Suprapubic skin (tissue), 4 donors: ENCODE results near the gene DPYSL3. TPM values are rescaled to one million over a fixed set of nuclear protein-coding genes. Genes with fewer than 3 reads are reported as not detected.
"Not testable (repeated sequence)": the region's sequence is repeated elsewhere in the genome, so short reads cannot be mapped to it uniquely, and the experiment has no call there.

Source experiments
- DNase-seq, 2 donors: peaks; one replicate each; pipeline ENCODE4 v3.0.0-alpha.2; 2019; ENCODE audit warnings: low spot score in 2 of 2
- H3K27ac ChIP-seq: fragments of 200-600 bp; sonication (generic); one replicate; pipeline ENCODE4 v1.5.1; 2019
- H3K27me3 ChIP-seq: fragments of 200-600 bp; sonication (generic); one replicate; pipeline ENCODE4 v1.5.1; 2019
- H3K36me3 ChIP-seq: fragments of 200-600 bp; sonication (generic); one replicate; pipeline ENCODE4 v1.5.1; 2019
- H3K4me1 ChIP-seq: fragments of 200-600 bp; sonication (generic); one replicate; pipeline ENCODE4 v1.5.1; 2019
- H3K4me3 ChIP-seq: fragments of 200-600 bp; sonication (generic); one replicate; pipeline ENCODE4 v1.5.1; 2019; ENCODE audit warnings: mild to moderate bottlenecking
- H3K9me3 ChIP-seq: fragments of 200-600 bp; sonication (generic); one replicate; pipeline ENCODE4 v1.5.1; 2019
- EP300 ChIP-seq: sonication (generic); formaldehyde crosslinking; IDR thresholded peaks from one replicate; pipeline ENCODE4 v1.6.1; 2017; ENCODE audit warnings: antibody characterized with exemption
- POLR2A ChIP-seq, 2 donors: fragments of 450-650 bp; IDR thresholded peaks; one replicate each; pipeline ENCODE4 v1.6.1; 2017; ENCODE audit warnings: antibody characterized with exemption in 2 of 2, mild to moderate bottlenecking in 2 of 2, moderate library complexity in 2 of 2
- POLR2AphosphoS5 ChIP-seq, 3 donors: sonication (generic); formaldehyde crosslinking; IDR thresholded peaks; one replicate each; pipeline ENCODE4 v1.6.1; 2017; ENCODE audit warnings: antibody characterized with exemption in 3 of 3
- WGBS: methylation state at CpG from one replicate; pipeline ENCODE4 v1.1.5; 2018; 5-methylcytosine and 5-hydroxymethylcytosine counted together
- total RNA-seq, 4 donors: library from RNA; depleted of rRNA; stranded (reverse); fragments of >200 nt; gene quantifications; one replicate each; pipeline ENCODE4 v1.1.0, GENCODE V29; 2016
- TF ChIP-seq, protein P1 (sequence below), 2 donors: fragments of 200-600 bp in 1 of 2; fragments of 450-650 bp in 1 of 2; sonication (generic) in 1 of 2; IDR thresholded peaks; one replicate each; pipeline ENCODE4 v1.5.1; 2016 to 2019; ENCODE audit warnings: antibody characterized with exemption in 2 of 2, mild to moderate bottlenecking in 1 of 2, moderate library complexity in 1 of 2

Gene DPYSL3
- total RNA-seq, 4 donors from 2014 or later: 12.0 to 22.2 (median 16.6) TPM

DNA sequence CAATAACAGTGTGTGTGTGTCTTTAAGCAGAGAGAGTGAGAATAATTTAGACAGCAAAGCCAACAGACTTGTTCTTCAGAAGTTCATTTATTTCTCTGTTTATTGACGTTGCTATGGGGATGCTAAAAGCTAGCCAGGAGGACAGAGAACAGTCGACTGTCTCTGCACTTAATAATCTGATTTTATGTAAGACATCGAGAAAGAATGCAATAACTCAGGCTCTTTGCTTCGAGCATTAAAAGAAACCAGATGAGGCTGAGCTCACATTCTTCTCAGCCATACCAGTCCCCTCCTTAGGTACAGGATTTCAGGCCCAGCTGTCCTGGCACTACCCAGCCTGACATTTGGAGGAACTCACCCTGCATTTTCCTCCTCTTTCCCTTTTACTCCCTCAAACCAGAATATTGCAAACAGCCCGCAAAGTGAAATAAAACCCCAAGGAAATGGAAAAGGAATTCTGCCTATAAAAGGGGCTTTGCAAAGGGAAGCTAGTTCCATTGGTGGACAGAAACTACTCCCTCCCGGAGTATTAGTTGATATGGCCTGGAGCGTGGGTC, 44.5 kb upstream of the DPYSL3 start:
- H3K4me1 ChIP-seq: peaks cover 24% of the 10 kb centered on the region
- WGBS: 14% methylated on average over 7 of the region's 7 CpGs
- H3K36me3 ChIP-seq: no peaks in the 10 kb centered on the region
- no peak for DNase-seq
- no peaks in the 10 kb centered on the region for H3K9me3 ChIP-seq
- peak overlapping the region; percentile 67 for H3K27ac ChIP-seq
- TF ChIP-seq POLR2A (IDR thresholded peaks at IDR 0.05) (no peak), POLR2AphosphoS5 (IDR thresholded peaks at IDR 0.05) (peak in 1 of 3 donors; percentile 17), EP300 (no peak)
- peak overlapping the region; percentile 7 for H3K4me3 ChIP-seq
- H3K27me3 ChIP-seq: no peaks in the 10 kb centered on the region

DNA sequence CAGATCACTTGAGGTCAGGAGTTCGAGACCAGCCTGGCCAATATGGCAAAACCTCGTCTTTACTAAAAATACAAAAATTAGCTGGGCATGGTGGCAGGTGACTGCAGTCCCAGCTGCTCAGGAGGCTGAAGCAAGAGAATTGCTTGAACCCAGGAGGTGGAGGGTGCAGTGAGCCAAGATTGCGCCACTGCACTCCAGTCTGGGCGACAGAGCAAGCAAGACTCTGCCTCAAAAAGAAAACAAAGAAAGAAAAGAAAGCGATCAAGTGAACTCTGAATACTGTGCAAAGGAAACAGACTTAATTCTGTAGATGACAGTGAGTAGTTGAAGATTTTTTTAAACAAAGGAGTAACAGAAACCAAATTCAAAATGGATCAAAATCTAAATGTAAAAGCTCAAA, 43.9 kb upstream of the DPYSL3 start:
- peaks cover 21% of the 10 kb centered on the region for H3K4me1 ChIP-seq
- peak overlapping the region; percentile 67 for H3K27ac ChIP-seq
- H3K27me3 ChIP-seq, DNase-seq, H3K36me3 ChIP-seq, H3K9me3 ChIP-seq: not testable (repeated sequence)
- H3K4me3 ChIP-seq: peak overlapping the region; percentile 7
- WGBS: 41% methylated on average over 5 of the region's 5 CpGs

DNA sequence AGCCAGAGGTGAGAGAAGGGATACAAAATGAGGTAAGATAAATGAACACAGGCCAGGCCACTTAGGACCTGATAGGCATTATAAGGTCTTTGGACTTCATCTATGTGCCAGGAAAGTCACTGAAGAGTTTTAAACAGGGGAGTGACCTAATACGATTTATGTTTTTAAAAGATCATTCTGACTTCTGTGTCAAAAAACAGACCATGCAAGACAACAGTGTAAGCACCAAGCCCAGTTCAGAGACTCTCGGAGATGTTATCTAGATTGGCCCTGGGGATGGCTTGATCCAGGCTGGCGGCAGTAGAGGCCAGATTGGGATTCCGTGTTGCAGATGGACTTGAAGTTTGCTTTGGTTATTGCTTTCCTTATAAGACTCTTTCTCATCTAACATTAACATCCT, 43.0 kb upstream of the DPYSL3 start:
- Histone ChIP-seq H3K27me3 (no peaks in the 10 kb centered on the region), H3K9me3 (no peaks in the 10 kb centered on the region), H3K36me3 (no peaks in the 10 kb centered on the region), H3K4me3 (no peak overlapping the region), H3K4me1 (peaks cover 14% of the 10 kb centered on the region), H3K27ac (no peak overlapping the region)
- no peak for DNase-seq
- TF ChIP-seq, protein P1, sequence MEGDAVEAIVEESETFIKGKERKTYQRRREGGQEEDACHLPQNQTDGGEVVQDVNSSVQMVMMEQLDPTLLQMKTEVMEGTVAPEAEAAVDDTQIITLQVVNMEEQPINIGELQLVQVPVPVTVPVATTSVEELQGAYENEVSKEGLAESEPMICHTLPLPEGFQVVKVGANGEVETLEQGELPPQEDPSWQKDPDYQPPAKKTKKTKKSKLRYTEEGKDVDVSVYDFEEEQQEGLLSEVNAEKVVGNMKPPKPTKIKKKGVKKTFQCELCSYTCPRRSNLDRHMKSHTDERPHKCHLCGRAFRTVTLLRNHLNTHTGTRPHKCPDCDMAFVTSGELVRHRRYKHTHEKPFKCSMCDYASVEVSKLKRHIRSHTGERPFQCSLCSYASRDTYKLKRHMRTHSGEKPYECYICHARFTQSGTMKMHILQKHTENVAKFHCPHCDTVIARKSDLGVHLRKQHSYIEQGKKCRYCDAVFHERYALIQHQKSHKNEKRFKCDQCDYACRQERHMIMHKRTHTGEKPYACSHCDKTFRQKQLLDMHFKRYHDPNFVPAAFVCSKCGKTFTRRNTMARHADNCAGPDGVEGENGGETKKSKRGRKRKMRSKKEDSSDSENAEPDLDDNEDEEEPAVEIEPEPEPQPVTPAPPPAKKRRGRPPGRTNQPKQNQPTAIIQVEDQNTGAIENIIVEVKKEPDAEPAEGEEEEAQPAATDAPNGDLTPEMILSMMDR (IDR thresholded peaks at IDR 0.05): no peak
- TF ChIP-seq EP300 (no peak), POLR2AphosphoS5 (IDR thresholded peaks at IDR 0.05) (no peak), POLR2A (IDR thresholded peaks at IDR 0.05) (no peak)
- WGBS: 71% methylated on average over 4 of the region's 4 CpGs

DNA sequence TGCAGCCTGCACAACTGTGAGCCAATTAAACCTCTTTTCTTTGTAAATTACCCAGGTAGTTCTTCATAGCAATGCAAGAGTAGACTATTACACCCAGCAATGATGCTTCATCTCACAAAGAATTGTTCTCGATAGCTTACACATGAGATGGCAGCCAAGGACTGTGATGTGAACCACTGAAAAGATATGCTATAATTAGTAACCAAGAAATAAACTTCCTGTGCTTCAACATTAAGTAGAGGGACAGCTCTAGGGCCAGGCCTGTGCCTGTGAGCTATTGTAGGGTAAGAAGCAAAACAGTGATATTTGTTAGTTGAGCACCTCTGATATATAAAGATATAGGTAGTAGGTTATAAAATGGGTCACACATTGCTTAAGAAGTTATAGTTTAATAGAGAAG, 41.8 kb upstream of the DPYSL3 start:
- Histone ChIP-seq H3K36me3 (no peaks in the 10 kb centered on the region), H3K9me3 (no peaks in the 10 kb centered on the region), H3K27me3 (no peaks in the 10 kb centered on the region), H3K4me3 (no peak overlapping the region), H3K27ac (no peak overlapping the region), H3K4me1 (peaks cover 16% of the 10 kb centered on the region)
- DNase-seq: no peak
- WGBS: 86% methylated on average over 1 of the region's 1 CpG
- no peak for TF ChIP-seq POLR2A (IDR thresholded peaks at IDR 0.05)
- TF ChIP-seq EP300: no peak
- TF ChIP-seq POLR2AphosphoS5 (IDR thresholded peaks at IDR 0.05): no peak
- TF ChIP-seq, protein P1 (IDR thresholded peaks at IDR 0.05): no peak

DNA sequence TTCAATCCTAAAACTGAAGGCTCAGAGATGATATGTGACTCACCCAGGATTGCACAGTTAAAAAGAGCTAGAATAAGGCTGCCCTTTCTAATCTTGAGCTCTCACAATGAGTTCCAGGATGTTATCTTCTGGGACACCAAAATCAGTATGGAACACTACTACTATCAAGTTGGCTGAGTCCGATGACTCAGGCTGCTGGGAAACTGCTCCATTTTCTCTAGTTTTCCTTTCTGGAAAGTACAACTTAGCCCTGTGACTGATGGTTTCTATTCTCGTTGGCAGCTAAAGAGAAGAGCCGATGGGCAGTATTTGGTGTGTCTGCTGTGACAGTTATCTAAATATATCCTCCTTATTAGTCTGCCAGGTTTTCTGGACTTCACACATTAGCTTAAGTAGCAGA, 37.9 kb upstream of the DPYSL3 start:
- no peak for DNase-seq
- Histone ChIP-seq H3K9me3 (no peaks in the 10 kb centered on the region), H3K4me3 (no peak overlapping the region), H3K27me3 (no peaks in the 10 kb centered on the region), H3K27ac (peak overlapping the region; percentile 7), H3K4me1 (peaks cover 3% of the 10 kb centered on the region), H3K36me3 (no peaks in the 10 kb centered on the region)
- 68% methylated on average over 3 of the region's 3 CpGs for WGBS
- no peak for TF ChIP-seq POLR2AphosphoS5 (IDR thresholded peaks at IDR 0.05)
- no peak for TF ChIP-seq POLR2A (IDR thresholded peaks at IDR 0.05)

DNA sequence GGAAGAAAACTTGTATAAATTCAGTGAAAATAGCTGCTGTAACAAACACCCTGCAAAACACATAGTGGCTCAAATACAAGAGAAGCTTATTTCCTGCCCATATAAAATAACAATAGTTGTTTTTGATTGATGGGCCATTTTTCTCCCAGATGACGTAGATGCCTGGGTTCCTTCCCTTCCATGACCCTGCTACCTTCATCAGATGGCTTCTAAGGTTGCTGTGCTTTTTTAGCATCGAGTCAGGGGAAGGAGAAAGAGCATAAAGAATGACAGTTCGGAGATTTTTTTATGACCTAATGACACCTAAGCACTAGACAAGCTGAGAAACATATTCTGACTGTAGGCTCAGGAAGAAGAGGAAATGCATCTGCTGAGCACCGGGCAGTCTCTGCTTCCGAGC, 34.7 kb upstream of the DPYSL3 start:
- 66% methylated on average over 5 of the region's 5 CpGs for WGBS
- Histone ChIP-seq H3K4me3 (no peak overlapping the region), H3K9me3 (no peaks in the 10 kb centered on the region), H3K27me3 (no peaks in the 10 kb centered on the region), H3K27ac (no peak overlapping the region), H3K4me1 (peaks cover 3% of the 10 kb centered on the region), H3K36me3 (no peaks in the 10 kb centered on the region)
- TF ChIP-seq EP300: no peak
- no peak for TF ChIP-seq POLR2AphosphoS5 (IDR thresholded peaks at IDR 0.05)
- TF ChIP-seq, protein P1 (IDR thresholded peaks at IDR 0.05): no peak
- no peak for TF ChIP-seq POLR2A (IDR thresholded peaks at IDR 0.05)
- DNase-seq: no peak

DNA sequence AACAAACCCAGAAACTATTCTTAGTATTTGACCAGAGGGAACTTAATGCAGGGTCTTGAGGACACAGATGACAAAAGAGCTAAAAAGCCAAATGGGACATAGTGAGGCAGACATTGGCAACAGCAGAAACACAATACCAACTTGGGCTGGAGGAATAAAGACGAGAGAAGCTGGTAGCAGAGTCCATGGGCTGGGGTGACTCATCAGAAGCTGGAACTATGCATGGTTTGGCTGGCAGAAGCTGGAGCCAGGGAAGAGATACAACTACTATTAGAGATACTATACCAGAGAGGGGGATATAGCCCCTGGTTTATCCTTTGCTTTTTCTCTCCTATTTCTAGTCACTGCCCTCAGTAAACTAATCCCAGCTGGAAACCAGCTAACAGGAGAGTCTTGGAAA, 29.2 kb upstream of the DPYSL3 start:
- no peak for DNase-seq
- Histone ChIP-seq H3K36me3 (no peaks in the 10 kb centered on the region), H3K4me1 (no peaks in the 10 kb centered on the region), H3K27ac (no peak overlapping the region), H3K4me3 (no peak overlapping the region), H3K9me3 (no peaks in the 10 kb centered on the region), H3K27me3 (no peaks in the 10 kb centered on the region)
- TF ChIP-seq EP300: no peak
- no peak for TF ChIP-seq POLR2A (IDR thresholded peaks at IDR 0.05)
- no peak for TF ChIP-seq POLR2AphosphoS5 (IDR thresholded peaks at IDR 0.05)
- TF ChIP-seq, protein P1 (IDR thresholded peaks at IDR 0.05): no peak
- WGBS: 56% methylated on average over 1 of the region's 1 CpG
